HCT116 (cell line): Measurements from ENCODE around the gene ANKRD6. TPM values are rescaled to one million over a fixed set of nuclear protein-coding genes. Genes with fewer than 3 reads are reported as not detected.

Source experiments
- ATAC-seq: fragments of 200-7000 bp; cut with Tn5 transposase; 2 replicates; pipeline ENCODE4 v1.9.1; 2020; ENCODE audit warnings: mild to moderate bottlenecking, moderate library complexity
- BruUV-seq: library from RNA; stranded (reverse); fragments of 400-500 nt; replicated peaks from 2 replicates; lab custom pipeline; 2021; lab: Mats Ljungman, UMichigan
- CTCF ChIA-PET: fragments of 300-600 bp; sonication (Branson Sonifier 250); formaldehyde crosslinking; loops from one replicate; lab custom pipeline; 2021; ENCODE audit warnings: antibody characterized with exemption; lab: Charles Lee
- POLR2A ChIA-PET: fragments of 300-600, 350-600 bp; sonication (Branson Sonifier 250); formaldehyde crosslinking; loops from one replicate; lab custom pipeline; 2021; ENCODE audit warnings: antibody characterized with exemption; lab: Charles Lee
- RAD21 ChIA-PET, 2 experiments: fragments of 300-600 bp; sonication (Branson Sonifier 250); formaldehyde crosslinking; loops; one replicate each; lab custom pipeline; 2023; ENCODE audit warnings: low total read pairs in 2 of 2; ENCODE audit not compliant: uncharacterized antibody in 2 of 2, unreplicated experiment in 2 of 2, low non-redundant PET in 1 of 2; lab: Charles Lee
- DNase-seq: peaks from one replicate; pipeline ENCODE4 v3.0.0-alpha.2; 2010; ENCODE audit warnings: low read depth, low spot score
- H2AFZ ChIP-seq: fragments of 200-600 bp; shearing (Covaris generic), sonication (generic); 2 replicates; pipeline ENCODE4 v1.6.1; 2017; ENCODE audit warnings: low read depth, mixed run types, mixed read lengths, antibody characterized with exemption, low read length; ENCODE audit not compliant: poor library complexity, severe bottlenecking
- H3K27ac ChIP-seq: 2 replicates; pipeline ENCODE4 v1.5.1; 2012; ENCODE audit warnings: low read depth, low read length
- H3K27me3 ChIP-seq: fragments of 200-600 bp; sonication (generic); 2 replicates; pipeline ENCODE4 v1.6.1; 2016; ENCODE audit warnings: mixed run types, low read length, mixed read lengths; ENCODE audit not compliant: insufficient read depth
- H3K36me3 ChIP-seq, 2 experiments: fragments of 200-500 bp in 1 of 2; fragments of 200-600 bp in 1 of 2; sonication (Bioruptor generic) in 1 of 2; sonication (generic) in 1 of 2; 2 replicates each; pipeline versions ENCODE4 v1.5.1 to v1.6.1; 2014 to 2016; ENCODE audit warnings: low read length in 2 of 2, inconsistent platforms in 1 of 2, mixed read lengths in 1 of 2, mixed run types in 1 of 2; ENCODE audit not compliant: insufficient read depth in 2 of 2, control insufficient read depth in 1 of 2
- H3K4me1 ChIP-seq, 2 experiments: fragments of 200-600 bp in 1 of 2; sonication (generic) in 1 of 2; 2 replicates each; pipeline versions ENCODE4 v1.5.1 to v1.6.1; 2012 to 2017; ENCODE audit warnings: low read length in 2 of 2, inconsistent platforms in 1 of 2, mild to moderate bottlenecking in 1 of 2, mixed read lengths in 1 of 2, mixed run types in 1 of 2, moderate library complexity in 1 of 2; ENCODE audit not compliant: insufficient read depth in 2 of 2, control insufficient read depth in 1 of 2
- H3K4me2 ChIP-seq: fragments of 200-600 bp; sonication (generic); 2 replicates; pipeline ENCODE4 v1.6.1; 2017; ENCODE audit warnings: mixed run types, low read length, mixed read lengths
- H3K4me3 ChIP-seq, 2 experiments: fragments of 200-600 bp in 1 of 2; sonication (generic) in 1 of 2; replicated peaks in 1 of 2; 2 replicates each; pipeline ENCODE4 v1.5.1; 2011 to 2016; ENCODE audit warnings: low read length in 2 of 2, control low read depth in 1 of 2, low read depth in 1 of 2, mild to moderate bottlenecking in 1 of 2, mixed read lengths in 1 of 2, mixed run types in 1 of 2
- H3K79me2 ChIP-seq: fragments of 200-600 bp; sonication (generic); 2 replicates; pipeline ENCODE4 v1.6.1; 2017; ENCODE audit warnings: mild to moderate bottlenecking, mixed run types, low read length, moderate library complexity, mixed read lengths; ENCODE audit not compliant: insufficient read depth
- H3K9ac ChIP-seq: fragments of 200-600 bp; sonication (generic); 2 replicates; pipeline ENCODE4 v1.6.1; 2016; ENCODE audit warnings: low read length, mixed read lengths
- H3K9me2 ChIP-seq: fragments of 200-600 bp; sonication (generic), shearing (Covaris generic); 2 replicates; pipeline ENCODE4 v1.6.1; 2017; ENCODE audit warnings: mixed run types, mild to moderate bottlenecking, moderate library complexity; ENCODE audit not compliant: insufficient read depth
- H3K9me3 ChIP-seq, 2 experiments: fragments of 200-500 bp in 1 of 2; fragments of 200-600 bp in 1 of 2; sonication (Bioruptor generic) in 1 of 2; sonication (generic) in 1 of 2; 2 replicates each; pipeline ENCODE4 v1.6.1; 2014 to 2017; ENCODE audit warnings: low read length in 2 of 2, mixed read lengths in 2 of 2, inconsistent platforms in 1 of 2, low read depth in 1 of 2, mild to moderate bottlenecking in 1 of 2, mixed run types in 1 of 2, moderate library complexity in 1 of 2; ENCODE audit not compliant: control insufficient read depth in 1 of 2, insufficient read depth in 1 of 2
- H4K20me1 ChIP-seq: fragments of 200-600 bp; sonication (generic), shearing (Covaris generic); 2 replicates; pipeline ENCODE4 v1.6.1; 2017; ENCODE audit warnings: mixed run types, mild to moderate bottlenecking, moderate library complexity; ENCODE audit not compliant: insufficient read depth
- CBX3 ChIP-seq: IDR thresholded peaks from 2 replicates; pipeline ENCODE4 v1.6.1; 2012; ENCODE audit warnings: low read depth
- CTCF ChIP-seq, 3 experiments: fragments of 200-600 bp in 1 of 3; sonication (generic) in 1 of 3; IDR thresholded peaks in 2 of 3; conservative IDR thresholded peaks in 1 of 3; 2 replicates each; pipeline ENCODE4 v1.5.1; 2012 to 2017; ENCODE audit warnings: low read depth in 2 of 3, low read length in 2 of 3, antibody characterized with exemption in 1 of 3, borderline replicate concordance in 1 of 3, control low read depth in 1 of 3, mild to moderate bottlenecking in 1 of 3, mixed read lengths in 1 of 3, mixed run types in 1 of 3, moderate library complexity in 1 of 3; ENCODE audit not compliant: insufficient read depth in 1 of 3
- EGR1 ChIP-seq: IDR thresholded peaks from 2 replicates; pipeline ENCODE4 v1.6.1; 2012; ENCODE audit warnings: low read depth
- ELF1 ChIP-seq: IDR thresholded peaks from 2 replicates; pipeline ENCODE4 v1.6.1; 2012; ENCODE audit warnings: low read depth, borderline replicate concordance
- EZH2 ChIP-seq: fragments of 200-600 bp; sonication (generic); IDR thresholded peaks from 2 replicates; pipeline ENCODE4 v1.6.1; 2017; ENCODE audit warnings: antibody characterized with exemption, mixed run types
- EZH2phosphoT487 ChIP-seq: fragments of 200-600 bp; IDR thresholded peaks from 2 replicates; pipeline ENCODE4 v1.6.1; 2018; ENCODE audit warnings: antibody characterized with exemption, borderline replicate concordance
- JUND ChIP-seq: IDR thresholded peaks from 2 replicates; pipeline ENCODE4 v1.6.1; 2012
- MAX ChIP-seq: IDR thresholded peaks from 2 replicates; pipeline ENCODE4 v1.6.1; 2012
- POLR2A ChIP-seq: IDR thresholded peaks from 2 replicates; pipeline ENCODE4 v1.7.0; 2011; ENCODE audit warnings: borderline replicate concordance; ENCODE audit not compliant: insufficient read depth, insufficient read length; ENCODE audit errors: extremely low read depth
- RAD21 ChIP-seq: IDR thresholded peaks from 2 replicates; pipeline ENCODE4 v1.6.1; 2012; ENCODE audit warnings: low read depth, mild to moderate bottlenecking
- REST ChIP-seq: IDR thresholded peaks from 2 replicates; pipeline ENCODE4 v1.6.1; 2012; ENCODE audit warnings: low read depth
- ZBTB33 ChIP-seq: IDR thresholded peaks from 2 replicates; pipeline ENCODE4 v1.6.1; 2011; ENCODE audit warnings: mild to moderate bottlenecking, low read length, moderate library complexity; ENCODE audit not compliant: insufficient replicate concordance; ENCODE audit errors: extremely low read depth
- intact Hi-C: fragments of 100-400 bp; cut with micrococcal nuclease; formaldehyde crosslinking; loops from 2 replicates; pipeline ENCODE4 v1.10.0; 2022
- total RNA-seq: library from RNA; stranded (reverse); gene quantifications from one replicate; pipeline ENCODE4 v1.2.1, GENCODE V29; 2021; ENCODE audit not compliant: unreplicated experiment

ANKRD6 gene
- total RNA-seq, 1 experiment from 2014 or later, result 9.9 TPM

- ATAC-seq, result no peak
- no TSS peak for BruUV-seq
- H3K9me3 ChIP-seq, result no peaks in the 10 kb centered on the region
- H3K4me1 ChIP-seq, result no peaks in the 10 kb centered on the region
- H4K20me1 ChIP-seq, result no peaks in the 10 kb centered on the region
- no peak overlapping the region for H2AFZ ChIP-seq
- RAD21 ChIA-PET, result no interaction called here
- H3K27ac ChIP-seq, result no peak overlapping the region
- H3K27me3 ChIP-seq, result no peaks in the 10 kb centered on the region
- intact Hi-C loops, result no loop called here
- no peaks in the 10 kb centered on the region for H3K9me2 ChIP-seq
- H3K4me2 ChIP-seq, result no peak overlapping the region
- TF ChIP-seq RAD21, result no peak
- no peak for TF ChIP-seq CBX3
- TF ChIP-seq EZH2phosphoT487, result no peak
- no peak for TF ChIP-seq ELF1
- TF ChIP-seq POLR2A, result no peak
- no peak for DNase-seq
- CTCF ChIA-PET, result no interaction called here
- H3K9ac ChIP-seq, result no peak overlapping the region
- no peaks in the 10 kb centered on the region for H3K36me3 ChIP-seq
- no peak overlapping the region for H3K4me3 ChIP-seq
- POLR2A ChIA-PET, result no interaction called here
- H3K79me2 ChIP-seq, result no peaks in the 10 kb centered on the region
These were observed 148.7 kb downstream of the ANKRD6 start for GRCh38 chr6:89581689-89582088.

GRCh38 chr6:89582669-89583325, 149.8 kb downstream of the ANKRD6 start:
- Histone ChIP-seq H3K9ac (no peak overlapping the region), H3K9me3 (no peaks in the 10 kb centered on the region), H3K9me2 (no peaks in the 10 kb centered on the region), H3K36me3 (no peaks in the 10 kb centered on the region), H2AFZ (no peak overlapping the region), H3K4me2 (no peak overlapping the region), H3K79me2 (no peaks in the 10 kb centered on the region), H3K27me3 (no peaks in the 10 kb centered on the region), H3K27ac (no peak overlapping the region), H4K20me1 (no peaks in the 10 kb centered on the region), H3K4me3 (no peak overlapping the region), H3K4me1 (no peaks in the 10 kb centered on the region)
- DNase-seq, result no peak
- BruUV-seq, result no TSS peak
- intact Hi-C loops, result no loop called here
- ChIA-PET RAD21 (no interaction called here), CTCF (no interaction called here), POLR2A (no interaction called here)
- ATAC-seq, result no peak
- no peak for TF ChIP-seq EGR1
- no peak for TF ChIP-seq REST
- TF ChIP-seq JUND, result no peak
- no peak for TF ChIP-seq ZBTB33
- TF ChIP-seq CTCF (IDR thresholded peaks at IDR 0.05 in 2 of 3, conservative IDR thresholded peaks at IDR 0.05 in 1 of 3; ENCODE audit: borderline replicate concordance in 1 of 3, insufficient read depth in 1 of 3, low read depth in 2 of 3, low read length in 2 of 3), result no peak
- no peak for TF ChIP-seq EZH2
- no peak for TF ChIP-seq ELF1
- no peak for TF ChIP-seq MAX
